Measurements from ENCODE around the gene FAM168B. TPM values are rescaled to one million over a fixed set of nuclear protein-coding genes. Genes with fewer than 3 reads are reported as not detected.

The FAM168B gene
- total RNA-seq, 1 experiment from 2014 or later = 81.4 TPM

DNA sequence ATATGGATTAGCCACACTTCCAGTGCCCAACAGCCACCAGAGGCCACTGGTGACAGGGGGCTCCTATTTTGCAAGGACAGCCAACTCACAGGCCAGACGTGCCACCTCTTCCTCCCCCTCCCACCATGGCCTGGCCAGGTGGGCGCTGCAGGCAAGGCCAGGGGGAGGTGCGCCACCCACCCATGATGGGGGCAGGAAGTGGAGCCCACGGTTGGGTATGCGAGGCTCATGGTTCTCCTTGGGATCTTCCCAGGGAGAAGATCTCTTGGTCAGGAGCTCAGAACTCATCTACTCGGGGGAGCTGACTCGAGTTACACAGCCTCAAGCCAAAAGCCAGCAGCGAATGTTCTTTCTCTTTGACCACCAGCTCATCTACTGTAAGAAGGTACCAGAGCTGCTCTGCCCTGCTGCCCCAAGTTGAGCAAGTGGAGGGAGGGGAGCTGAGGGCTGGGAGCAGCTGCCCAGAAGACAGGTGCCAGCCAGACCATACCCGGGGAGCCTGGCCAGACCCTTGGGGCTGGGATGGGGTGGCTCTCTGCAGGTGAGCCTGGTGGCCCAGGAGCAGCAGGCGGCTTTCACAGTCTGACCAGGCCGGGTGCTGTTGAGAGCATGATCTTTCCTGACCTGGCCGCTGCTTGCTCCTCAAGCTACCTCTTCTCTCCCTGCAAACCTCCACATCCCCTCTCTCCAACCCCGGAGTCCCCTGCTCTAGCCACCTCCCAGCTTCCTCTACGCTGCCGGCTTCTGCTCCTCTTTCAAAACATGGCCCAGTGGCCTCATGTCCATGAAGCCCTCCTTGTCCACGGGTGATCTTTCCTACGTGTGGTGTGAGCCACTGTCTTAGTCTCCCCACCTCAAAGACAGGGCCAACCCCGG is 49.8 kb downstream of the FAM168B start:
- peak overlapping the region in 2 of 3 experiments; percentile 49 to 73; a peak in 2 of 7 replicates for H3K27ac Mint-ChIP-seq
- peaks cover 2% of the 10 kb centered on the region for H4K20me1 ChIP-seq (ENCODE audit: control insufficient read depth, insufficient read depth, insufficient read length)
- H3K4me3 Mint-ChIP-seq = no peak overlapping the region

More for the DNA sequence above, 49.8 kb downstream of the FAM168B start:
- Mint-ChIP-seq H3K9me3 (no peaks in the 10 kb centered on the region), H3K36me3 (ENCODE audit: insufficient read depth in 1 of 3, low read depth in 3 of 3) (peaks cover 3 to 19% (median 18%) of the 10 kb centered on the region in 3 experiments; a peak in 6 of 7 replicates), H3K27me3 (ENCODE audit: low read depth) (no peaks in the 10 kb centered on the region; the same call in 1 of the 2 replicates), H3K4me1 (peaks cover 9% of the 10 kb centered on the region in 2 experiments)
- DNase-seq = no peak
- H2BK15ac ChIP-seq (ENCODE audit: low read depth, low read length) = no peak overlapping the region
- H3K18ac ChIP-seq (ENCODE audit: insufficient read length, low read depth, low read length) = no peak overlapping the region
- H3K79me1 ChIP-seq (ENCODE audit: insufficient read depth, low read depth, low read length, poor library complexity, severe bottlenecking) = no peaks in the 10 kb centered on the region
- no peak overlapping the region for H2BK12ac ChIP-seq (ENCODE audit: insufficient read length, low read depth, low read length)
- no peak overlapping the region for H3K4ac ChIP-seq (ENCODE audit: low read depth, low read length)
- H3K4me1 ChIP-seq (ENCODE audit: insufficient read depth, low read length) = no peaks in the 10 kb centered on the region
- H3K4me2 ChIP-seq (ENCODE audit: insufficient read depth, insufficient read length, low read length) = no peak overlapping the region
- H2AFZ ChIP-seq (ENCODE audit: low read length) = no peak overlapping the region
- no peaks in the 10 kb centered on the region for H3K27me3 ChIP-seq (ENCODE audit: insufficient read depth, low read length)
- H2BK20ac ChIP-seq (ENCODE audit: low read depth, low read length, poor library complexity, severe bottlenecking) = no peak overlapping the region
- WGBS (ENCODE audit: extremely low coverage, insufficient read length, low lambda C conversion rate) = no CpG with 5 or more reads among the region's 18 CpGs
- H2BK5ac ChIP-seq (ENCODE audit: insufficient read length, low read length) = no peak overlapping the region
- H3K27ac ChIP-seq (ENCODE audit: insufficient read length, low read depth, low read length) = no peak overlapping the region
- no peak overlapping the region for H2BK120ac ChIP-seq (ENCODE audit: low read depth, low read length, poor library complexity, severe bottlenecking)
- no peak overlapping the region for H3K23ac ChIP-seq (ENCODE audit: insufficient read length, low read depth, low read length)
- no peak overlapping the region for H4K5ac ChIP-seq (ENCODE audit: insufficient read length, low read depth, low read length)
- no peak overlapping the region for H3T11ph ChIP-seq (ENCODE audit: low read length)
- TF ChIP-seq, protein P1, sequence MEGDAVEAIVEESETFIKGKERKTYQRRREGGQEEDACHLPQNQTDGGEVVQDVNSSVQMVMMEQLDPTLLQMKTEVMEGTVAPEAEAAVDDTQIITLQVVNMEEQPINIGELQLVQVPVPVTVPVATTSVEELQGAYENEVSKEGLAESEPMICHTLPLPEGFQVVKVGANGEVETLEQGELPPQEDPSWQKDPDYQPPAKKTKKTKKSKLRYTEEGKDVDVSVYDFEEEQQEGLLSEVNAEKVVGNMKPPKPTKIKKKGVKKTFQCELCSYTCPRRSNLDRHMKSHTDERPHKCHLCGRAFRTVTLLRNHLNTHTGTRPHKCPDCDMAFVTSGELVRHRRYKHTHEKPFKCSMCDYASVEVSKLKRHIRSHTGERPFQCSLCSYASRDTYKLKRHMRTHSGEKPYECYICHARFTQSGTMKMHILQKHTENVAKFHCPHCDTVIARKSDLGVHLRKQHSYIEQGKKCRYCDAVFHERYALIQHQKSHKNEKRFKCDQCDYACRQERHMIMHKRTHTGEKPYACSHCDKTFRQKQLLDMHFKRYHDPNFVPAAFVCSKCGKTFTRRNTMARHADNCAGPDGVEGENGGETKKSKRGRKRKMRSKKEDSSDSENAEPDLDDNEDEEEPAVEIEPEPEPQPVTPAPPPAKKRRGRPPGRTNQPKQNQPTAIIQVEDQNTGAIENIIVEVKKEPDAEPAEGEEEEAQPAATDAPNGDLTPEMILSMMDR (conservative IDR thresholded peaks at IDR 0.05) = no peak
- no peak overlapping the region for H3K14ac ChIP-seq (ENCODE audit: insufficient read depth, low read length)
- H4K8ac ChIP-seq (replicated peaks; ENCODE audit: insufficient read length, low read depth, low read length) = no peak overlapping the region
- H3K9me3 ChIP-seq (ENCODE audit: control insufficient read depth, low read depth, low read length) = no peaks in the 10 kb centered on the region
- no peak overlapping the region for H2AK5ac ChIP-seq (ENCODE audit: insufficient read length, low read length)
- no peak overlapping the region for H3K56ac ChIP-seq (ENCODE audit: insufficient read length, low read depth, low read length)
- H3K9ac ChIP-seq (ENCODE audit: extremely low read depth, insufficient read length, low read length) = no peak overlapping the region
- no peaks in the 10 kb centered on the region for H3K23me2 ChIP-seq (ENCODE audit: insufficient read length, low read depth, low read length, poor library complexity, severe bottlenecking)
- no peaks in the 10 kb centered on the region for H3K79me2 ChIP-seq (ENCODE audit: insufficient read depth, low read length)
- no peak overlapping the region for H4K91ac ChIP-seq (ENCODE audit: insufficient read length, low read depth, low read length)

All from H9 (cell line).